GM12801 (cell line): ENCODE measurements around the gene ZDHHC1.

Source experiments
- TF ChIP-seq, protein P1 (sequence below): IDR thresholded peaks from one replicate; pipeline ENCODE4 v1.5.1; 2011; ENCODE audit warnings: control low read depth; ENCODE audit not compliant: insufficient read length; ENCODE audit errors: extremely low read depth

The ZDHHC1 gene

DNA sequence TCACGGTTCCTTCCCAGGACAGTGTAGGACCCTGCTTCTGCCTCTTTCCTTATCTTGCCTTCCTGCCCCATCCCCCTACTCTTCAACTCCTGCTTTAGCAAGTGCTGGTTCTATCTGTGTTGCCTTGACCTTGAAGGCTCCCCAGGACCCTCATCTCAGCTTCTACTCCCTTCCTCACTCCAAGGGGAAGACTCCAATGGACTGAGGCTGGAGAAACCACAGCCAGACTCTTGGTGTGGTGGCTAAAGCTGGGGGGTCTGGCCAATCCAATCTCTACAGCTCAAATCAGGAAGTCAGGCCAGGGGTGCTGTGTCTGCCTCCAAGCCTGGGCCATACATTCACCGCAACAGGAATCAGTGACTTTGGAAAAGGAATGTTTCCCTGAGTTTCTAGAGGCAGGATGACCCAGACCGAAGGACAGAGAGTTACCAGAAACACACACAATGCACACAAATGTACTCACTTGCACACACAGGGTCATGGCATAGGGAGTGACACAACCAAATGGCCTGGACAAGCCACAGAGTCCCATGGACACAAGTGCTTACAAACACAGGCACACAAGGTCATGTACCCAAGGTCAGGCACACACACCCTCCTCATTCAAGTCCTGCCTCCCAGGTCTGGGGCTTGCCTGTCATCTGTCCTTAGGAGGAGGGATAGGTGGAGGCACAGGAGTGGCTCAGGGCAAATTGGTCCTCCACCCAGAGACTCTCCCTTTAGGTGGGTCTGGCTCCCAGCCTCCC lies 12.9 kb upstream of the ZDHHC1 start:
- TF ChIP-seq, protein P1, sequence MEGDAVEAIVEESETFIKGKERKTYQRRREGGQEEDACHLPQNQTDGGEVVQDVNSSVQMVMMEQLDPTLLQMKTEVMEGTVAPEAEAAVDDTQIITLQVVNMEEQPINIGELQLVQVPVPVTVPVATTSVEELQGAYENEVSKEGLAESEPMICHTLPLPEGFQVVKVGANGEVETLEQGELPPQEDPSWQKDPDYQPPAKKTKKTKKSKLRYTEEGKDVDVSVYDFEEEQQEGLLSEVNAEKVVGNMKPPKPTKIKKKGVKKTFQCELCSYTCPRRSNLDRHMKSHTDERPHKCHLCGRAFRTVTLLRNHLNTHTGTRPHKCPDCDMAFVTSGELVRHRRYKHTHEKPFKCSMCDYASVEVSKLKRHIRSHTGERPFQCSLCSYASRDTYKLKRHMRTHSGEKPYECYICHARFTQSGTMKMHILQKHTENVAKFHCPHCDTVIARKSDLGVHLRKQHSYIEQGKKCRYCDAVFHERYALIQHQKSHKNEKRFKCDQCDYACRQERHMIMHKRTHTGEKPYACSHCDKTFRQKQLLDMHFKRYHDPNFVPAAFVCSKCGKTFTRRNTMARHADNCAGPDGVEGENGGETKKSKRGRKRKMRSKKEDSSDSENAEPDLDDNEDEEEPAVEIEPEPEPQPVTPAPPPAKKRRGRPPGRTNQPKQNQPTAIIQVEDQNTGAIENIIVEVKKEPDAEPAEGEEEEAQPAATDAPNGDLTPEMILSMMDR: no peak

DNA sequence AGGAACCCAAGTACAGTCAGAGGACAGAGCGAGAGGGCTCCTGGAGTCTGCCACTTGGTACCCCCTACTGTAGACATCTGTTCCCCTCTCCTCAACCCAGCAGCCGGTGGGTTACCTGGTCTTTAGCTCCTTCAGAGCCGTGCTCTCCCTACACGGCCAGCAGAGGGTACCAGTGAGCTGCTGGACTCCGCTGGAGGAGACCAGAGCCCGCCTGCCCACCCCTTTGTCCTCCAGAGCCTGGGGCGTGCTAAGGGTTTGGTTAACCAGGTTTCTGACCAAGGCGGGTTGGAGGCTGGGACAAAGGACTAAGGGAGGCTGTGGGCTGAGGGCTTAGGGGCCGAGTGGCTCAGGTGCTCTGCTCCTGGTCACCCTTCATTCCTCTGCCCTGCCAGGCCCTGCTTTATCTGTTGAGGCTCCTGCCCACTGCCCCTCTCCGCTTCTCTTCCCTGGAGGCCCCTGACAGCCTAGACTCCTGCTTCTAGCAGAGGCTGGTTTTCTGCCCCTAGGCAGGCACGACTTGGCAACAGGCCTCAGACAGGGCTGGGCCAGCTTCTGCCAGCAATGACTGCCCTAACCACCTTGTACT lies 12.0 kb upstream of the ZDHHC1 start:
- TF ChIP-seq, protein P1: peak; percentile 25

DNA sequence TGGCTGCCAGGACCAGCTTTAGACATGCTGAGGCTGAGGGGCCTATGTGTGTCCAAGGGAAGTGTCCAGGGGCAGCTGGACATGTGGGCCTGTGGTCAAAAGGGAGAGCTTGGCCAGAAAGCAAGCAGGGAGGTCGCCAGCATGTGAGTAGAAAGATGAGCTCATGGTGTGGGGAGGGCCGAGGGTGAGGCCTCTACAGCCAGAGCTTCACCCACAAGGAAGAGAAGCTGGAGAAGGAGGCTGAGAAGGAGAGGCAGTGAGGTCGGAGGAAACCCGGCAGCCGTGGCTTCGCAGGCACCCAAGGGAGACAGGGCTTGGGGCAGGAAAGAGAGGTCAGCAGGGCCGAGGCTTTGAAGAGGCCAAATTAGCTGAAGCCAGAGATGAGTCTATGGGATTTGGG lies 10.7 kb upstream of the ZDHHC1 start:
- TF ChIP-seq, protein P1: no peak

DNA sequence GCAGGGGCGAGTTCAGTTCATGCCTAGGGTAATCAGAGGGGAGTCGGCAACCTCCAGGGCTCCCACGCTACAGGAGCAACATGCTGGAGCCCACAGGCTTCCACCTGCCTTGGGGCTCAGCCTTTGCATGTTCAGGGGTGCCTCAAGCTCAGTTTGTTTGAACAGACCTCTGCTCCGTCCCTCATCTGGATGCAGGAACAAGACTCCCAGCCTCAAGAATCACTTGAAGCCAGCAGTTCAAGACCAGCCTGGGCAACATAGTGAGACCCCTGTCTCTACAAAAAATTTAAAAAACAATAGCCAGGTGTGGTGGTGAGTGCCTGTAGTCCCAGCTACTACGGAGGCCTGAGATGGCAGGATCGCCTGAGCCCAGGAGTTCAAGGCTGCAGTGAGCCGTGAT lies 9.7 kb upstream of the ZDHHC1 start:
- TF ChIP-seq, protein P1: no peak

DNA sequence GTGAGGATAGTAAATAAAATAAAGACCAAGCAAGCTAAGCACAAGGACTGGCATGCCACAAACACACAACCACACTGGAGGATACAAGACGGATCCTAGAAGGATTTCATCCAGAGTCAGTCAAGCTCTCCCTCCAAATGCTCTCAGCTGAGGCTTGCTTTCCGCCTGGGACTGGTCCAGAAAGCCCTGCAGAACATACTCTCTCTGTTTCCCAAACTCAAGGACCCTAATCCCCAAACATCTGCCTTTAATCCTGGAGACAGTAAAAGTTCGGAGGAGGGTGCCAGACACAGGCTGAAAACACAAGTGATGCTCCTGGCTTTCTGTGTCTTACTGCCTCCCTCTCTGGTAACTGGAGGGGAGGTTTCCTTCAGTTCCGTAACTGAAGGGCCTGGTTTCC lies 9.3 kb upstream of the ZDHHC1 start:
- TF ChIP-seq, protein P1: no peak

DNA sequence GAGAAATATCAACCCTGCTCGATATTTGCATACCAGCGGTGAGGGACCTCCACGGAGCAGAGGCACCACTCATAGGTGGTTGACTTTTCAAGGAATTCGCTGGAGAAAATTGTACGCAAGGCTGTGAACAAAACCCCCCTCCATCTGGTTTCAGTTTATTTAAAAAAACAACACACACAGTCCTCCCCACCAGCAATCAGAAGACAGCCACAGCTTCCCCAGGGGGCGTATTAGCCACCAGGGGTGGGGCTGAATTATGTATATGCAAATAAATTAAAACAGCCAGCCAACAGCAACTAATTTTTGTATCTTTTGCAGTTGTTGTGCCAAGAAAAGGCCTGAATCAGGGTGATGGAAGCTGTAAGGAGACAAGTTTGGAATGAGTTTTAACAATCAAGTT lies 8.8 kb upstream of the ZDHHC1 start:
- TF ChIP-seq, protein P1: no peak

DNA sequence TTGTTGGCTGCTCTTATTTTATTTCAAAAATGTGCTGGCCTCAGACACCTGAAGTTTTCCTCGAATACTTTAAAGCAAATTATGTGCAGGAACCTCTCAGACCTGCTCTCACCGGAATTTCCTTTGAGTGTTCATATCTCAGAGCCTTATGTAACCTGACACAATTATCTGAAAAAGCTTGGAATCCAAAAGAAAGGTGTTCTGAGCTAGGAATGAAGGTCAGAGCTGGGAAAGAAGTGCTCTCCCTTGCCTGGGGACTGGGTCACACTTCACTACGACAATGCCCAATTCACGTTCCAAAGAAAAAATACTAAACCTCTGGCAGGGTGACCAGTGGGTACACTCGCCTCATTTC lies 8.0 kb upstream of the ZDHHC1 start:
- TF ChIP-seq, protein P1: no peak
